ENCODE data around the gene RABGAP1L.
"Not testable (repeated sequence)": the region's sequence is repeated elsewhere in the genome, so short reads cannot be mapped to it uniquely, and the experiment has no call there.

Gene RABGAP1L

DNA sequence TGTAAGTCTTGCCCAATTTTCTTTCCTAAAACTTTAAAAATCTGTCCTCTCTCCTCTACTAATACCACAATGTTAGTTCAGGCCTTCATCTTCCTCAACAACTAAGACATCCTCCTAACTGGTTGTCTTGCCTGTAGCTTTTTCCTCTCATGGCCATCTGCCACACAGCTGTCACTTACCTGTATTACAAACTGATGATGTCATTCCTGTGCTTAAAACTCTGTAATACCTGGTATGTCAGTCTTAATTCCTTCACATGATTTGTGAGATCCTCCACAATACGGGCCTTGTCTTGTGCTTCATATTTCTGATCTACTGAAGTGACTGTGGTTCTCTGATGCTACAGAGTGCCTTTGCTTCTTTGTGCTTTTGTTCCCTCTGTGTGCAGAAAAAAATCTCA, 854.1 kb downstream of the RABGAP1L start:
- no peak for DNase-seq

DNA sequence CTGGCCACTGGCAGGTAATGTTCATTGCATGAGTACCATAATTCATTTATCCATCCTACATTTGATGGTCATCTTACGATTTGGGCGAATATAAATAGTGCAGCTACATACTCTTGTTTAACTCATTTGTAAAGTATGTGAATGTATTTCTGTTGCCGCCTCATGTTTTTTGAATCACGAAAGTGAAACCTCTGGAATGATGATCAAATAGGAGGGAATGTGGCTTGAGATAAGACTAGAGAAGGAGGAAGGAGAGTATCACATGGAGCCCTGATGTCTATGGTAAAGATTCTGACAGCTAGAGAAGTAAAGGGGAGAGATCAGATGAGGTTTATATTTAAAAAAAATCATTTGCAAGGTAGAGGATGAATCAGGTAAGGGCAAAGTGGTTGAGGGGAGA, 855.9 kb downstream of the RABGAP1L start:
- DNase-seq: no peak

DNA sequence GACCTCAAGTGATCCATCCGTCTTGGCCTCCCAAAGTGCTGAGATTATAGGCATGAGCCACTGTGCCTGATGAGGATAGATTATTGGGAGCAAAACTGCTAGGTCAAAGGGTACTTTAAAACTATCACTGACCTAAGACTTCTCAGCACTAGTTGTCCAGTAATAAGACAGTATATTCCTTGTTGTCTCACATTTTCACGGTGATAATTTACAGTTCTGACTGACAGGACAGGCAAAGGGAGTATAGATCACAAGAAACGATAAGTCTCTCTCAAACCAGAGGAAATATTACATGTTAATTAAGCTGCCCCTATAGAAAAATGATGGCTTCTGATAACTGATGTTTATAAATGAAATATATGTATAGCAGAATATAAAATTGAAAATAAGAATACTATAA, 860.2 kb downstream of the RABGAP1L start:
- no peak for DNase-seq

- DNase-seq: peak; percentile 99
Observed at GRCh38 chr1:175023043-175023921, 864.0 kb downstream of the RABGAP1L start, which contains the start of gene MRPS14. MRPS14 (minus strand) TSS chr1:175023425; CDS start chr1:175023408, 17 bp downstream.

DNA sequence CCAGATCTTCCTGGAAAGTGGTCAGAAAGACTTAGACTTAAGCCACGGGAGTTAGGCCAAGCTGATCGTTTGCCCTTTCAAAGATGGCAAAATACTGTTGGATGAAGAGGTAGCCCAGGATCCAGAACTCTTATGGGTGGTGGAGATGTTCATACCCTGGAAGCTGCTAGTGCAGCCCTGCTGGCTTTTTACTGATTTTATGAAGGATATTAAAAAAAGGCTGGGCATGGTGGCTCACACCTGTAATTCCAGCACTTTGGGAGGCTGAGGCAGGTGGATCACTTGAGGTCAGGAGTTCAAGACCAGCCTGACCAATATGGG, 864.6 kb downstream of the RABGAP1L start:
- DNase-seq: not testable (repeated sequence)

DNA sequence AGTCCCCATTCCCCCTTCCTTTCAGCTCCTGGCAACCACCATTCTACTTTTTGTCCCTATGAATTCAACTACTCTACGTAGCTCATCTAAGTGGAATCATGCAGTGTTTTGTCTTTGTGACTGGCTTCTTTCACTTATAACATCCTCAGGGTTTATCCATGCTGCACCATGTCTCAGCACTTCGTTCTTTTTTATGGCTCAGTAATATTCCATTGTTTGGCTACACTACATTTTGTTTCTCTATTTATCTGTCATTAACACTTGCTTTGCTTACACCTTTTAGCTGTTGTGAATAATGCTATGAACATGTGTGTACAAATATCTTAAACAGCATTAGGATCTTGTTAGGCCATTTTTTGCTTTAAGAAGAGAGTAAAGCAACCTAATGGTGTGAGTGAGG, 865.5 kb downstream of the RABGAP1L start:
- DNase-seq: no peak

GRCh38 chr1:175033953-175034352, 874.6 kb downstream of the RABGAP1L start:
- DNase-seq: no peak

DNA sequence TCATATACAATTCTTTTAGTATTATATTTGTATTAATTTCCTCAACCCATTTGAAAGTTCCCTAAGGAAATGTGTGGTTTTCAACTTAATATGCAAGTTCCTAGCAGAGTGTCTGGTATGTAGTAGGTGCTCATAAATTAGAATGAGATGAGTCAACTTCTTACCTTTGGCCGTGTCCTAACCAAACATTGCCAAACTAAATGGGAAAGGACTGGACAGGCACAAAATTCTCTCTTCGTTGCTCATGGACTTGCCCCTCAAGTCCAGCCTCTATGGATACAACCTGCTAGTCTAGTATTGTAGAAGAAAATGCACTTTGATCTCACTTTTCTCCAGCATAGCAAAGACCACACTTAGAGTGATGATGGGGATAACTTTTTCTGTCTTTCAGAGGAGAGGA, 875.5 kb downstream of the RABGAP1L start:
- no peak for DNase-seq

DNA sequence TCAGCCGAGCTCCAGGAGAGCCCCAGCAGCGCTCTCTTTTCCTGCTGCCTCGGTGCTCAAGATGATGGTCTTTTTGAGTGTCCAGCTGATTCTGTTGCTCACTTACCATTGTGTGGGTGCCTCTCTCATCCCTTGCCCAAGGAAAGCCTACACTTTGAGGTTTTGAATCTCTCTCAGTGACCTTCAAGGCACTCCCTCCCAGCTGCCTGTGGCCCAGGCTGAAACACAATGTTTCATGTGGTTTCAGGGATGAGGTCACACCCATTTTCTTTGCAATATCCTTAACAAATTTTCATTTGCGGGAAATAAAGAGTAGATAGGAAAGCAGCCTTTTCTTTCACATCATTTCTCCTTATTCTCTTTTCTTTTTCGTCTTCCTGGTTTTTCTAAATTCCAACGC, 876.5 kb downstream of the RABGAP1L start:
- no peak for DNase-seq

DNA sequence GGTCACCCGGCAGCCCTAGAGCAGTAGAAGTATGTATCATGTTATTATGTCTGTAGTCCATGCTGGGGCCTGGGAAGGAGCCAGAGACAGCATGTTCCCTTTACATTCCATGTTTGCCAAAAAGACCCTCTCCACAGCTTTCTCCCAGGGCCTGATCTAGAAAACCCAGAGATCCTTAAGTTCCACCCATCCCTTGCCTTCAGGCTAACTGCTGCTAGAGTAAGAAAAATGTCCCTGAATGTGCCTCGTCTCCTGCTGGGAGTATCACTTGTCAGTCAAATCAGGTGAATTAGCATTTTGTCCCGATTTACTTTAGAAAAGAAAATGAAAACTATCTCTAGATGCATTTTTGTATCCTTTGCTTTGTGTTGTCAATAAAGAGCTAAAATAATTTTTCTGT, 877.2 kb downstream of the RABGAP1L start:
- no peak for DNase-seq

DNA sequence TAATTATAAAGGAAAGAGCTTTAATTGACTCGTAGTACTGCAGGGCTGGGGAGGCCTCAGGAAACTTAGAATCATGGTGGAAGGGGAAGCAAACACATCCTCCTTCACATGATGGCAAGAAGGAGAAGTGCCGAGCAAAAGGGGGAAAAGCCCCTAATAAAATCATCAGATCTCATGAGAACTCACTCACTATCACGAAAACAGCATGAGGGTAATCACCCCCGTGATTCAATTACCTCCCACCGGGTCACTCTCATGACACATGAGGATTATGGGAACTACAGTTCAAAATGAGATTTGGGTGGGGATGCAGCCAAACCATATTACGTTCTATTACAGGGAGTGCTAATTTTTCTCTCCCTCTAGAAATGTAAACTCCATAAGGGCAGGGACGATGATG, 878.1 kb downstream of the RABGAP1L start:
- no peak for DNase-seq

DNA sequence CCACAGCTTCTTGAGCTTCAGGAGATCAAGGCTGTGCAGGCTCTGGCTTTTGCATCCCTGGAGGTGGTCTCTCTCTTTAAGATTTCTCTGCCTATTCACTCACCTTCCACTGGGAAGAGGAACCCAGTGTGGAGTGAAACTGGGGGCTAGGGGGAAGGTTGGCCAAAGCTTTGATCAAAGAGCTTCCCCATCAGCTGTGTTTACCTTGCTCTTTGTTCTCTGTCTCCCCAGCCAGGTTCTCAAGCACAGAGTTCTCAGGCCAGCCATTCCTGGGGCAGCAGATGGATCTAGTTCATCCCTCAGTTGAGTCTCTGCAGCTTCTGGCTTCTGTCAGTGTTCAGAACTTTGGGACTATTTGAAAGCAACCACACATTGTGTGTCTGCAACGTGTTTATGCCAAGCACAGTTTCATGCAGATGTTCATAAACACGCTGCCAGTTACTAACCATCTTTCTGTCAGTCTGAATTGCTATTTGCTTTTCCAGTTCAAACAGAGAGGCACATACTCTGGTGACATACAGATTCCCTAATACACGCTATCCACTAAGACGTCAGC, 881.1 kb downstream of the RABGAP1L start:
- DNase-seq: no peak

DNA sequence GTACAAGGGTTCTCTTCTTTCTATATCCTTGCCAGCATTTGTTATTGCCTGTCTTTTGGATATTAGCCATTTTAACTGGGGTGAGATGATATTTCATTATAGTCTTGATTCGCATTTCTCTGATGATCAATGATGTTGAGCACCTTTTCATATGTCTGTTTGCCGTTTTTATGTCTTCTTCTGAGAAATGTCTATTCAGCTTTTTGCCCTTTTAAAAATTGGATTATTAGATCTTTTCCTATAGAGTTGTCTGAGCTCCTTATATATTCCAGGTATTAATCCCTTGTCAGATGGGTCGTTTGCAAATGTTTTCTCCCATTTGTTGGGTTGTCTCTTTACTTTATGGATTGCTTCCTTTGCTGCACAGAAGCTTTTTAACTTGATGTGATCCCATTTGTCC, 883.3 kb downstream of the RABGAP1L start:
- DNase-seq: no peak

- DNase-seq: no peak
Observed at GRCh38 chr1:175043824-175044223, 884.5 kb downstream of the RABGAP1L start.

GRCh38 chr1:175044591-175044990, 885.3 kb downstream of the RABGAP1L start:
- not testable (repeated sequence) for DNase-seq

Measured in CD4-positive, alpha-beta T cell treated with Interleukin-4 for 4 hours (primary cell).